ENCODE measurements around the gene ZNF577.

DNA sequence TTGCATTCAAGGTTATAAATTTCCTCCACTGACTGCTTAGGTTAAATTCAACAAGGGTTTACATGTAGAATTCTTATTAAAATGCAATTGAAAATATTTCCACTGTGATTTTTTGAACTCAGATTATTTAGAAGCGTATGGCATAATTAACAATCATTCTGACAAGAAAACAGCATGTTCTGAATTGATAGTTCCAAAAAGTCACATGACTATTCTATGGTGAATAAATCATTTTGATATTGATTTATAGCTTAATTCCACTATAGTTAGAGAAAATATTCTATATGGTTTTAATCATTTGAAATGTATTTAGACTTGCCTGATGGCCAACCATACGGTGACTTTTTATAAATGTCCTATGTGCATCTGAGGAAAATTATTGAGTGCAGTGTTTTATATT, 3.0 kb downstream of the ZNF577 start:
- TF ChIP-seq, protein P1, sequence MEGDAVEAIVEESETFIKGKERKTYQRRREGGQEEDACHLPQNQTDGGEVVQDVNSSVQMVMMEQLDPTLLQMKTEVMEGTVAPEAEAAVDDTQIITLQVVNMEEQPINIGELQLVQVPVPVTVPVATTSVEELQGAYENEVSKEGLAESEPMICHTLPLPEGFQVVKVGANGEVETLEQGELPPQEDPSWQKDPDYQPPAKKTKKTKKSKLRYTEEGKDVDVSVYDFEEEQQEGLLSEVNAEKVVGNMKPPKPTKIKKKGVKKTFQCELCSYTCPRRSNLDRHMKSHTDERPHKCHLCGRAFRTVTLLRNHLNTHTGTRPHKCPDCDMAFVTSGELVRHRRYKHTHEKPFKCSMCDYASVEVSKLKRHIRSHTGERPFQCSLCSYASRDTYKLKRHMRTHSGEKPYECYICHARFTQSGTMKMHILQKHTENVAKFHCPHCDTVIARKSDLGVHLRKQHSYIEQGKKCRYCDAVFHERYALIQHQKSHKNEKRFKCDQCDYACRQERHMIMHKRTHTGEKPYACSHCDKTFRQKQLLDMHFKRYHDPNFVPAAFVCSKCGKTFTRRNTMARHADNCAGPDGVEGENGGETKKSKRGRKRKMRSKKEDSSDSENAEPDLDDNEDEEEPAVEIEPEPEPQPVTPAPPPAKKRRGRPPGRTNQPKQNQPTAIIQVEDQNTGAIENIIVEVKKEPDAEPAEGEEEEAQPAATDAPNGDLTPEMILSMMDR (IDR thresholded peaks at IDR 0.05) = no peak
- no peak for TF ChIP-seq POLR2A (IDR thresholded peaks at IDR 0.05)
